Trophoblast cell (in vitro differentiated cells and primary cell): Measurements from ENCODE around the gene CHST10.

Experiments used
- DNase-seq, 2 donors: peaks; one replicate each; pipeline ENCODE4 v3.0.0-alpha.2; 2016
- H2AFZ ChIP-seq: 2 replicates; pipeline ENCODE4 v1.6.1; 2013; ENCODE audit warnings: low read length, moderate library complexity, mild to moderate bottlenecking; ENCODE audit not compliant: insufficient read depth, poor library complexity
- H2AK5ac ChIP-seq: 2 replicates; pipeline ENCODE4 v1.6.1; 2013; ENCODE audit warnings: mild to moderate bottlenecking, low read length
- H2BK120ac ChIP-seq: 2 replicates; pipeline ENCODE4 v1.6.1; 2013; ENCODE audit warnings: low read length, mild to moderate bottlenecking, moderate library complexity; ENCODE audit not compliant: insufficient read depth, poor library complexity
- H2BK12ac ChIP-seq: 2 replicates; pipeline ENCODE4 v1.6.1; 2013; ENCODE audit warnings: mild to moderate bottlenecking, low read length, moderate library complexity
- H2BK5ac ChIP-seq: 2 replicates; pipeline ENCODE4 v1.6.1; 2013; ENCODE audit warnings: low read length, low read depth, moderate library complexity, mild to moderate bottlenecking; ENCODE audit not compliant: poor library complexity
- H3K14ac ChIP-seq: 2 replicates; pipeline ENCODE4 v1.6.1; 2013; ENCODE audit warnings: mild to moderate bottlenecking, low read length
- H3K18ac ChIP-seq: 2 replicates; pipeline ENCODE4 v1.6.1; 2013; ENCODE audit warnings: mild to moderate bottlenecking, low read length
- H3K23ac ChIP-seq: 2 replicates; pipeline ENCODE4 v1.6.1; 2013; ENCODE audit warnings: low read length
- H3K27ac ChIP-seq: 2 replicates; pipeline ENCODE4 v1.5.1; 2013; ENCODE audit warnings: low read depth, mild to moderate bottlenecking, inconsistent platforms, low read length, moderate library complexity
- H3K27me3 ChIP-seq: 2 replicates; pipeline ENCODE4 v1.6.1; 2013; ENCODE audit warnings: inconsistent platforms, mild to moderate bottlenecking, low read length, moderate library complexity; ENCODE audit not compliant: insufficient read depth
- H3K36me3 ChIP-seq, 2 experiments: 1 replicate in 1 of 2; 2 replicates in 1 of 2; pipeline ENCODE4 v1.6.1; 2013; ENCODE audit warnings: low read length in 2 of 2, mild to moderate bottlenecking in 2 of 2, moderate library complexity in 1 of 2; ENCODE audit not compliant: insufficient read depth in 2 of 2, control insufficient read depth in 1 of 2
- H3K4ac ChIP-seq: 2 replicates; pipeline ENCODE4 v1.6.1; 2013; ENCODE audit warnings: low read depth, mild to moderate bottlenecking, low read length, moderate library complexity
- H3K4me1 ChIP-seq, 2 experiments: 1 replicate in 1 of 2; 2 replicates in 1 of 2; pipeline ENCODE4 v1.6.1; 2013; ENCODE audit warnings: low read length in 2 of 2, mild to moderate bottlenecking in 2 of 2, moderate library complexity in 1 of 2; ENCODE audit not compliant: insufficient read depth in 2 of 2, control insufficient read depth in 1 of 2
- H3K4me2 ChIP-seq: 2 replicates; pipeline ENCODE4 v1.6.1; 2013; ENCODE audit warnings: inconsistent platforms, mild to moderate bottlenecking, low read length, moderate library complexity
- H3K4me3 ChIP-seq: 2 replicates; pipeline ENCODE4 v1.5.1; 2013; ENCODE audit warnings: mild to moderate bottlenecking, low read depth, low read length, inconsistent platforms
- H3K79me1 ChIP-seq: one replicate; pipeline ENCODE4 v1.6.1; 2013; ENCODE audit warnings: low read length
- H3K79me2 ChIP-seq: 2 replicates; pipeline ENCODE4 v1.6.1; 2013; ENCODE audit warnings: low read length, mild to moderate bottlenecking; ENCODE audit not compliant: control insufficient read depth, insufficient read depth, poor library complexity
- H3K9ac ChIP-seq: 2 replicates; pipeline ENCODE4 v1.6.1; 2013; ENCODE audit warnings: mild to moderate bottlenecking, low read length
- H3K9me3 ChIP-seq: 2 replicates; pipeline ENCODE4 v1.6.1; 2013; ENCODE audit warnings: low read depth, mild to moderate bottlenecking, control low read depth, inconsistent platforms, low read length; ENCODE audit not compliant: insufficient read depth
- H4K12ac ChIP-seq: 2 replicates; pipeline ENCODE4 v1.6.1; 2013; ENCODE audit warnings: low read depth, mild to moderate bottlenecking, low read length, moderate library complexity
- H4K8ac ChIP-seq: 2 replicates; pipeline ENCODE4 v1.6.1; 2013; ENCODE audit warnings: low read depth, mild to moderate bottlenecking, low read length, moderate library complexity
- H4K91ac ChIP-seq: one replicate; pipeline ENCODE4 v1.6.1; 2013; ENCODE audit warnings: low read depth, mild to moderate bottlenecking, low read length, moderate library complexity
- WGBS: extraction: QIAGEN DNeasy Blood & Tissue Kit; methylation state at CpG from one replicate; pipeline ENCODE4 v1.1.7; 2013; ENCODE audit warnings: missing lambda C conversion rate; ENCODE audit not compliant: insufficient read length, insufficient coverage; ENCODE audit errors: extremely low coverage; 5-methylcytosine and 5-hydroxymethylcytosine counted together

CHST10 gene

GRCh38 chr2:100408104-100408503 is 9.4 kb downstream of the CHST10 start:
- Histone ChIP-seq H3K9me3 (no peaks in the 10 kb centered on the region), H3K79me1 (no peaks in the 10 kb centered on the region), H4K12ac (no peak overlapping the region)

GRCh38 chr2:100407563-100407962 is 9.9 kb downstream of the CHST10 start:
- no peak overlapping the region for H4K12ac ChIP-seq
- no peak overlapping the region for H2AK5ac ChIP-seq
- H3K4me2 ChIP-seq: no peak overlapping the region
- no peak overlapping the region for H2BK5ac ChIP-seq
- no peak overlapping the region for H2BK12ac ChIP-seq
- H2BK120ac ChIP-seq: no peak overlapping the region
- H2AFZ ChIP-seq: no peak overlapping the region
- DNase-seq: peak; percentile 12 to 40
- no peak overlapping the region for H3K27ac ChIP-seq
- H3K23ac ChIP-seq: no peak overlapping the region
- H3K18ac ChIP-seq: no peak overlapping the region
- H3K9me3 ChIP-seq: no peaks in the 10 kb centered on the region
- no peak overlapping the region for H4K8ac ChIP-seq
- no peaks in the 10 kb centered on the region for H3K4me1 ChIP-seq
- H3K14ac ChIP-seq: no peak overlapping the region
- H3K9ac ChIP-seq: no peak overlapping the region
- H3K79me1 ChIP-seq: no peaks in the 10 kb centered on the region
- H3K4me3 ChIP-seq: no peak overlapping the region
- H3K36me3 ChIP-seq: peaks cover 14 to 27% of the 10 kb centered on the region in 2 experiments
- no peak overlapping the region for H3K4ac ChIP-seq
- H3K27me3 ChIP-seq: no peaks in the 10 kb centered on the region
- H3K79me2 ChIP-seq: peaks cover 4% of the 10 kb centered on the region
- H4K91ac ChIP-seq: no peak overlapping the region
- WGBS: no CpG with 5 or more reads among the region's 6 CpGs

More at GRCh38 chr2:100408104-100408503, 9.4 kb downstream of the CHST10 start:
- Histone ChIP-seq H4K8ac (no peak overlapping the region), H3K27me3 (no peaks in the 10 kb centered on the region), H3K14ac (no peak overlapping the region), H3K36me3 (peaks cover 12 to 26% of the 10 kb centered on the region in 2 experiments), H3K4me2 (no peak overlapping the region), H4K91ac (no peak overlapping the region), H2BK12ac (no peak overlapping the region), H3K4me1 (no peaks in the 10 kb centered on the region), H3K4ac (no peak overlapping the region), H3K27ac (no peak overlapping the region), H3K18ac (no peak overlapping the region), H2AFZ (no peak overlapping the region), H3K4me3 (no peak overlapping the region), H3K23ac (no peak overlapping the region), H2AK5ac (no peak overlapping the region), H3K9ac (no peak overlapping the region), H3K79me2 (peaks cover 4% of the 10 kb centered on the region), H2BK120ac (no peak overlapping the region), H2BK5ac (no peak overlapping the region)
- DNase-seq: no peak
- no CpG with 5 or more reads among the region's 2 CpGs for WGBS

GRCh38 chr2:100407073-100407472 is 10.4 kb downstream of the CHST10 start:
- H4K8ac ChIP-seq: no peak overlapping the region
- no peaks in the 10 kb centered on the region for H3K9me3 ChIP-seq
- no peak overlapping the region for H3K18ac ChIP-seq
- no peak overlapping the region for H4K12ac ChIP-seq
- no peak overlapping the region for H3K4ac ChIP-seq
- H3K14ac ChIP-seq: no peak overlapping the region
- H3K9ac ChIP-seq: no peak overlapping the region
- H2BK120ac ChIP-seq: no peak overlapping the region
- no peaks in the 10 kb centered on the region for H3K27me3 ChIP-seq
- H3K79me2 ChIP-seq: peaks cover 4% of the 10 kb centered on the region
- no peak overlapping the region for H3K4me2 ChIP-seq
- peaks cover 16 to 32% of the 10 kb centered on the region in 2 experiments for H3K36me3 ChIP-seq
- no peaks in the 10 kb centered on the region for H3K4me1 ChIP-seq
- H2BK12ac ChIP-seq: no peak overlapping the region
- H4K91ac ChIP-seq: no peak overlapping the region
- no CpG with 5 or more reads among the region's 6 CpGs for WGBS
- no peak overlapping the region for H2AK5ac ChIP-seq
- no peak overlapping the region for H3K23ac ChIP-seq
- no peak overlapping the region for H2AFZ ChIP-seq
- H2BK5ac ChIP-seq: no peak overlapping the region
- H3K79me1 ChIP-seq: no peaks in the 10 kb centered on the region
- no peak overlapping the region for H3K4me3 ChIP-seq
- DNase-seq: no peak
- no peak overlapping the region for H3K27ac ChIP-seq

GRCh38 chr2:100406120-100406508 is 11.4 kb downstream of the CHST10 start:
- Histone ChIP-seq H3K4me1 (no peaks in the 10 kb centered on the region), H3K9ac (no peak overlapping the region), H3K27me3 (no peaks in the 10 kb centered on the region), H3K36me3 (peaks cover 18 to 32% of the 10 kb centered on the region in 2 experiments), H2AK5ac (no peak overlapping the region), H3K79me1 (no peaks in the 10 kb centered on the region), H3K9me3 (no peaks in the 10 kb centered on the region), H2BK120ac (no peak overlapping the region), H3K18ac (no peak overlapping the region), H2AFZ (no peak overlapping the region), H3K4me3 (no peak overlapping the region), H2BK12ac (no peak overlapping the region), H3K79me2 (peaks cover 2% of the 10 kb centered on the region), H2BK5ac (no peak overlapping the region), H4K12ac (no peak overlapping the region), H3K27ac (no peak overlapping the region), H3K4ac (no peak overlapping the region), H3K14ac (no peak overlapping the region), H3K4me2 (no peak overlapping the region), H3K23ac (no peak overlapping the region), H4K91ac (no peak overlapping the region), H4K8ac (no peak overlapping the region)
- WGBS: no CpG with 5 or more reads among the region's 5 CpGs
- DNase-seq: no peak
